ENCODE data around the gene SUMO2.
A peak's percentile ranks its signal among the peaks of the same experiment; 100 is the strongest.
"Not testable (repeated sequence)": the region's sequence is repeated elsewhere in the genome, so short reads cannot be mapped to it uniquely, and the experiment has no call there.

Gene SUMO2

GRCh38 chr17:75181608-75182318, 996 bp downstream of the SUMO2 start:
- DNase-seq (ENCODE audit: low spot score), result peak; percentile 12

GRCh38 chr17:75181110-75181509, 1.6 kb downstream of the SUMO2 start:
- no peak for DNase-seq (ENCODE audit: low spot score)

- DNase-seq (ENCODE audit: low spot score), result no peak
Observed at GRCh38 chr17:75178453-75178852, 4.3 kb downstream of the SUMO2 start.

- no peak for DNase-seq (ENCODE audit: low spot score)
Observed at GRCh38 chr17:75176625-75177024, 6.1 kb downstream of the SUMO2 start.

GRCh38 chr17:75174996-75175395, 7.8 kb downstream of the SUMO2 start:
- no peak for DNase-seq (ENCODE audit: low spot score)

GRCh38 chr17:75173526-75173925, 9.2 kb downstream of the SUMO2 start:
- DNase-seq (ENCODE audit: low spot score), result no peak

- no peak for DNase-seq (ENCODE audit: low spot score)
Observed at GRCh38 chr17:75168998-75169397, 13.8 kb downstream of the SUMO2 start.

- not testable (repeated sequence) for DNase-seq (ENCODE audit: low spot score)
Observed at GRCh38 chr17:75164606-75165005, 18.2 kb downstream of the SUMO2 start.

GRCh38 chr17:75163074-75163473, 19.7 kb downstream of the SUMO2 start:
- no peak for DNase-seq (ENCODE audit: low spot score)

GRCh38 chr17:75160211-75160610, 22.5 kb downstream of the SUMO2 start:
- no peak for DNase-seq (ENCODE audit: low spot score)

- DNase-seq (ENCODE audit: low spot score), result no peak
Observed at GRCh38 chr17:75159196-75160031, 23.3 kb downstream of the SUMO2 start.

GRCh38 chr17:75158480-75158879, 24.3 kb downstream of the SUMO2 start:
- DNase-seq (ENCODE audit: low spot score), result not testable (repeated sequence)

GRCh38 chr17:75155191-75155601, 27.6 kb downstream of the SUMO2 start:
- DNase-seq (ENCODE audit: low spot score), result no peak

GRCh38 chr17:75154195-75155106, 28.3 kb downstream of the SUMO2 start, which contains the start of gene JPT1:
TSS of gene JPT1 (minus strand) at chr17:75154512. CDS start at chr17:75154397, 115 bp downstream.
- peak; percentile 99 for DNase-seq (ENCODE audit: low spot score)

- peak; percentile 27 for DNase-seq (ENCODE audit: low spot score)
Observed at GRCh38 chr17:75153780-75154194, 29.0 kb downstream of the SUMO2 start.

GRCh38 chr17:75152922-75153779, 29.6 kb downstream of the SUMO2 start:
- peak; percentile 46 for DNase-seq (ENCODE audit: low spot score)

GRCh38 chr17:75152523-75152921, 30.2 kb downstream of the SUMO2 start:
- no peak for DNase-seq (ENCODE audit: low spot score)

- DNase-seq (ENCODE audit: low spot score), result no peak
Observed at GRCh38 chr17:75151930-75152329, 30.8 kb downstream of the SUMO2 start.

- no peak for DNase-seq (ENCODE audit: low spot score)
Observed at GRCh38 chr17:75147878-75148546, 34.7 kb downstream of the SUMO2 start.

- peak; percentile 9 for DNase-seq (ENCODE audit: low spot score)
Observed at GRCh38 chr17:75146592-75146991, 36.2 kb downstream of the SUMO2 start.
